ENCODE data around the gene SLC25A12.
A peak's percentile ranks its signal among the peaks of the same experiment; 100 is the strongest.

Gene SLC25A12

GRCh38 chr2:171882089-171882769, 11.8 kb downstream of the SLC25A12 start:
- H3K27me3 ChIP-seq (ENCODE audit: insufficient read depth, poor library complexity, severe bottlenecking), result no peaks in the 10 kb centered on the region
- peaks cover 4% of the 10 kb centered on the region; the same call in 1 of the 2 replicates for H3K36me3 ChIP-seq (ENCODE audit: low read depth)
- no peaks in the 10 kb centered on the region for H3K9me3 ChIP-seq (ENCODE audit: severe bottlenecking)
- peaks cover 9% of the 10 kb centered on the region for H3K4me1 ChIP-seq (ENCODE audit: insufficient read depth, poor library complexity, severe bottlenecking)
- no peak for ATAC-seq (ENCODE audit: low read depth)
- no peak for TF ChIP-seq CTCF (IDR thresholded peaks at IDR 0.05; ENCODE audit: poor library complexity, severe bottlenecking)
- no peak overlapping the region for H3K27ac ChIP-seq (ENCODE audit: poor library complexity, severe bottlenecking)
- no peak overlapping the region for H3K4me3 ChIP-seq (ENCODE audit: severe bottlenecking)
- no peak for DNase-seq (ENCODE audit: low spot score)

- DNase-seq (ENCODE audit: low spot score), result no peak
- Histone ChIP-seq H3K4me1 (ENCODE audit: insufficient read depth, poor library complexity, severe bottlenecking) (peaks cover 9% of the 10 kb centered on the region), H3K27ac (ENCODE audit: poor library complexity, severe bottlenecking) (no peak overlapping the region), H3K4me3 (ENCODE audit: severe bottlenecking) (no peak overlapping the region), H3K27me3 (ENCODE audit: insufficient read depth, poor library complexity, severe bottlenecking) (no peaks in the 10 kb centered on the region), H3K36me3 (ENCODE audit: low read depth) (no peaks in the 10 kb centered on the region), H3K9me3 (ENCODE audit: severe bottlenecking) (no peaks in the 10 kb centered on the region)
- ATAC-seq (ENCODE audit: low read depth), result no peak
- TF ChIP-seq CTCF (IDR thresholded peaks at IDR 0.05; ENCODE audit: poor library complexity, severe bottlenecking), result no peak
Observed at GRCh38 chr2:171880774-171881173, 13.3 kb downstream of the SLC25A12 start.

- ATAC-seq (ENCODE audit: low read depth), result no peak
Observed at GRCh38 chr2:171879865-171880264, 14.2 kb downstream of the SLC25A12 start.

GRCh38 chr2:171878481-171878993, 15.5 kb downstream of the SLC25A12 start:
- ATAC-seq (ENCODE audit: low read depth), result peak; percentile 75
- no peak for TF ChIP-seq CTCF (IDR thresholded peaks at IDR 0.05; ENCODE audit: poor library complexity, severe bottlenecking)
- peaks cover 9% of the 10 kb centered on the region for H3K4me1 ChIP-seq (ENCODE audit: insufficient read depth, poor library complexity, severe bottlenecking)
- H3K9me3 ChIP-seq (ENCODE audit: severe bottlenecking), result no peaks in the 10 kb centered on the region
- H3K4me3 ChIP-seq (ENCODE audit: severe bottlenecking), result no peak overlapping the region
- H3K36me3 ChIP-seq (ENCODE audit: low read depth), result 0 out of 2 replicates have a peak, but pooled peaks cover 3% of the 10 kb centered on the region
- DNase-seq (ENCODE audit: low spot score), result no peak
- no peaks in the 10 kb centered on the region for H3K27me3 ChIP-seq (ENCODE audit: insufficient read depth, poor library complexity, severe bottlenecking)
- no peak overlapping the region for H3K27ac ChIP-seq (ENCODE audit: poor library complexity, severe bottlenecking)

More at GRCh38 chr2:171879865-171880264, 14.2 kb downstream of the SLC25A12 start:
- no peak for TF ChIP-seq CTCF (IDR thresholded peaks at IDR 0.05; ENCODE audit: poor library complexity, severe bottlenecking)
- H3K27me3 ChIP-seq (ENCODE audit: insufficient read depth, poor library complexity, severe bottlenecking), result no peaks in the 10 kb centered on the region
- H3K36me3 ChIP-seq (ENCODE audit: low read depth), result no peaks in the 10 kb centered on the region
- DNase-seq (ENCODE audit: low spot score), result no peak
- H3K27ac ChIP-seq (ENCODE audit: poor library complexity, severe bottlenecking), result no peak overlapping the region
- no peaks in the 10 kb centered on the region for H3K9me3 ChIP-seq (ENCODE audit: severe bottlenecking)
- no peak overlapping the region for H3K4me3 ChIP-seq (ENCODE audit: severe bottlenecking)
- H3K4me1 ChIP-seq (ENCODE audit: insufficient read depth, poor library complexity, severe bottlenecking), result peaks cover 9% of the 10 kb centered on the region

- Histone ChIP-seq H3K4me3 (ENCODE audit: severe bottlenecking) (no peak overlapping the region), H3K9me3 (ENCODE audit: severe bottlenecking) (no peaks in the 10 kb centered on the region), H3K36me3 (ENCODE audit: low read depth) (0 out of 2 replicates have a peak, but pooled peaks cover 3% of the 10 kb centered on the region), H3K4me1 (ENCODE audit: insufficient read depth, poor library complexity, severe bottlenecking) (peaks cover 9% of the 10 kb centered on the region), H3K27me3 (ENCODE audit: insufficient read depth, poor library complexity, severe bottlenecking) (no peaks in the 10 kb centered on the region), H3K27ac (ENCODE audit: poor library complexity, severe bottlenecking) (no peak overlapping the region)
- TF ChIP-seq CTCF (IDR thresholded peaks at IDR 0.05; ENCODE audit: poor library complexity, severe bottlenecking), result no peak
- DNase-seq (ENCODE audit: low spot score) (no peak), ATAC-seq (ENCODE audit: low read depth) (no peak)
Observed at GRCh38 chr2:171874963-171875362, 19.1 kb downstream of the SLC25A12 start.
